ENCODE data around the gene PCDHB9. TPM values are rescaled to one million over a fixed set of nuclear protein-coding genes. Genes with fewer than 3 reads are reported as not detected.
"Not testable (repeated sequence)": the region's sequence is repeated elsewhere in the genome, so short reads cannot be mapped to it uniquely, and the experiment has no call there.

The PCDHB9 gene
- total RNA-seq, 1 donor from 2014 or later, result 3.1 TPM

- H3K27me3 Mint-ChIP-seq (ENCODE audit: low read depth); H3K27ac Mint-ChIP-seq (ENCODE audit: unreplicated experiment); DNase-seq (ENCODE audit: low spot score); H3K4me1 Mint-ChIP-seq (ENCODE audit: low read depth): not testable (repeated sequence)
- Mint-ChIP-seq H3K36me3 (ENCODE audit: low read depth) (peaks cover 19% of the 10 kb centered on the region), H3K4me3 (ENCODE audit: unreplicated experiment) (peak within 1 kb of the TSS; percentile 36), H3K9me3 (ENCODE audit: low read depth) (peaks cover 63% of the 10 kb centered on the region)
- TF ChIP-seq CTCF (IDR thresholded peaks at IDR 0.05), result peak; percentile 31
These were observed 26.8 kb downstream of the PCDHB9 start, which contains the start of gene PCDHB13 for GRCh38 chr5:141213656-141214339. Gene PCDHB13 (plus strand): TSS chr5:141213919. CDS start chr5:141214124, 205 bp downstream.

- not testable (repeated sequence) for H3K4me3 Mint-ChIP-seq (ENCODE audit: unreplicated experiment); H3K27ac Mint-ChIP-seq (ENCODE audit: unreplicated experiment); H3K4me1 Mint-ChIP-seq (ENCODE audit: low read depth); DNase-seq (ENCODE audit: low spot score); H3K27me3 Mint-ChIP-seq (ENCODE audit: low read depth)
- H3K36me3 Mint-ChIP-seq (ENCODE audit: low read depth), result peaks cover 22% of the 10 kb centered on the region
- peaks cover 63% of the 10 kb centered on the region for H3K9me3 Mint-ChIP-seq (ENCODE audit: low read depth)
These were observed 27.6 kb downstream of the PCDHB9 start for GRCh38 chr5:141214583-141214982.

GRCh38 chr5:141215504-141215903 is 28.5 kb downstream of the PCDHB9 start:
- not testable (repeated sequence) for H3K4me1 Mint-ChIP-seq (ENCODE audit: low read depth); H3K27me3 Mint-ChIP-seq (ENCODE audit: low read depth); H3K4me3 Mint-ChIP-seq (ENCODE audit: unreplicated experiment); H3K27ac Mint-ChIP-seq (ENCODE audit: unreplicated experiment); DNase-seq (ENCODE audit: low spot score)
- peaks cover 66% of the 10 kb centered on the region for H3K9me3 Mint-ChIP-seq (ENCODE audit: low read depth)
- peaks cover 24% of the 10 kb centered on the region for H3K36me3 Mint-ChIP-seq (ENCODE audit: low read depth)

- not testable (repeated sequence) for H3K27ac Mint-ChIP-seq (ENCODE audit: unreplicated experiment); H3K4me1 Mint-ChIP-seq (ENCODE audit: low read depth); H3K27me3 Mint-ChIP-seq (ENCODE audit: low read depth); DNase-seq (ENCODE audit: low spot score); H3K4me3 Mint-ChIP-seq (ENCODE audit: unreplicated experiment)
- peaks cover 22% of the 10 kb centered on the region for H3K36me3 Mint-ChIP-seq (ENCODE audit: low read depth)
- H3K9me3 Mint-ChIP-seq (ENCODE audit: low read depth), result peaks cover 68% of the 10 kb centered on the region
These were observed 29.1 kb downstream of the PCDHB9 start for GRCh38 chr5:141216035-141216434.

GRCh38 chr5:141223112-141223783 is 36.3 kb downstream of the PCDHB9 start, which contains the start of gene PCDHB14:
Gene PCDHB14 (plus strand): TSS chr5:141223343. CDS start chr5:141223506, 163 bp downstream.
- no peak within 1 kb of the TSS for H3K27ac Mint-ChIP-seq (ENCODE audit: unreplicated experiment)
- peak within 1 kb of the TSS; percentile 62 for H3K4me3 Mint-ChIP-seq (ENCODE audit: unreplicated experiment)
- H3K27me3 Mint-ChIP-seq (ENCODE audit: low read depth), result no peaks in the 10 kb centered on the region
- TF ChIP-seq CTCF (IDR thresholded peaks at IDR 0.05), result peak; percentile 72
- peaks cover 71% of the 10 kb centered on the region for H3K9me3 Mint-ChIP-seq (ENCODE audit: low read depth)
- no peak for DNase-seq (ENCODE audit: low spot score)
- peaks cover 7% of the 10 kb centered on the region for H3K4me1 Mint-ChIP-seq (ENCODE audit: low read depth)
- peaks cover 34% of the 10 kb centered on the region for H3K36me3 Mint-ChIP-seq (ENCODE audit: low read depth)

GRCh38 chr5:141224844-141225243 is 37.9 kb downstream of the PCDHB9 start:
- H3K27me3 Mint-ChIP-seq (ENCODE audit: low read depth); H3K27ac Mint-ChIP-seq (ENCODE audit: unreplicated experiment); DNase-seq (ENCODE audit: low spot score); H3K4me3 Mint-ChIP-seq (ENCODE audit: unreplicated experiment); H3K4me1 Mint-ChIP-seq (ENCODE audit: low read depth): not testable (repeated sequence)
- Mint-ChIP-seq H3K36me3 (ENCODE audit: low read depth) (peaks cover 25% of the 10 kb centered on the region), H3K9me3 (ENCODE audit: low read depth) (peaks cover 61% of the 10 kb centered on the region)

- not testable (repeated sequence) for H3K4me1 Mint-ChIP-seq (ENCODE audit: low read depth); H3K4me3 Mint-ChIP-seq (ENCODE audit: unreplicated experiment); DNase-seq (ENCODE audit: low spot score); H3K27me3 Mint-ChIP-seq (ENCODE audit: low read depth); H3K27ac Mint-ChIP-seq (ENCODE audit: unreplicated experiment)
- peaks cover 25% of the 10 kb centered on the region for H3K36me3 Mint-ChIP-seq (ENCODE audit: low read depth)
- peaks cover 59% of the 10 kb centered on the region for H3K9me3 Mint-ChIP-seq (ENCODE audit: low read depth)
These were observed 38.5 kb downstream of the PCDHB9 start for GRCh38 chr5:141225421-141225820.
